WTC11 (cell line): Measurements from ENCODE around the gene DMXL1. TPM values are rescaled to one million over a fixed set of nuclear protein-coding genes. Genes with fewer than 3 reads are reported as not detected.

Source experiments
- ATAC-seq: fragments of 200-7000 bp; cut with Tn5 transposase; 2 replicates; pipeline ENCODE4 v1.10.0; 2021; ENCODE audit warnings: mild to moderate bottlenecking, moderate library complexity
- CTCF ChIA-PET: fragments of 300-600 bp; sonication (Branson Sonifier 250); formaldehyde crosslinking; loops from one replicate; lab custom pipeline; 2021; ENCODE audit warnings: antibody characterized with exemption; lab: Charles Lee
- POLR2A ChIA-PET: fragments of 350-600 bp; sonication (Branson Sonifier 250); formaldehyde crosslinking; loops from one replicate; lab custom pipeline; 2021; ENCODE audit warnings: antibody characterized with exemption; lab: Charles Lee
- DNase-seq: peaks from one replicate; pipeline ENCODE4 v3.0.0; 2021; ENCODE audit warnings: low spot score
- H3K27ac Mint-ChIP-seq: 2 replicates; pipeline ENCODE4 v1.8.0; 2021; ENCODE audit warnings: mixed read lengths
- H3K27me3 Mint-ChIP-seq: 2 replicates; pipeline ENCODE4 v1.8.0; 2021; ENCODE audit warnings: low read depth, mild to moderate bottlenecking, moderate library complexity, mixed read lengths
- H3K36me3 Mint-ChIP-seq: 2 replicates; pipeline ENCODE4 v1.8.0; 2021; ENCODE audit warnings: mixed read lengths
- H3K4me1 Mint-ChIP-seq: 2 replicates; pipeline ENCODE4 v1.8.0; 2022; ENCODE audit warnings: mixed read lengths
- H3K4me3 Mint-ChIP-seq: 2 replicates; pipeline ENCODE4 v1.8.0; 2021; ENCODE audit warnings: mild to moderate bottlenecking, moderate library complexity, mixed read lengths
- H3K9me3 Mint-ChIP-seq: 2 replicates; pipeline ENCODE4 v1.8.0; 2021; ENCODE audit warnings: mixed read lengths
- ARID4B ChIP-seq: sonication (generic); formaldehyde crosslinking; IDR thresholded peaks from 2 replicates; pipeline ENCODE4 v1.8.0; 2023; ENCODE audit warnings: missing genetic modification reagents, mild to moderate bottlenecking, borderline replicate concordance
- ATF6 ChIP-seq: sonication (generic); formaldehyde crosslinking; IDR thresholded peaks from 2 replicates; pipeline ENCODE4 v1.8.1; 2023; ENCODE audit warnings: mild to moderate bottlenecking, missing genetic modification reagents
- E2F5 ChIP-seq: sonication (generic); formaldehyde crosslinking; IDR thresholded peaks from 2 replicates; pipeline ENCODE4 v1.8.1; 2022; ENCODE audit warnings: mild to moderate bottlenecking, moderate library complexity, missing genetic modification reagents
- TEAD1 ChIP-seq: sonication (generic); formaldehyde crosslinking; IDR thresholded peaks from 2 replicates; pipeline ENCODE4 v1.8.0; 2022; ENCODE audit warnings: mild to moderate bottlenecking, missing genetic modification reagents
- ZNF121 ChIP-seq: sonication (generic); formaldehyde crosslinking; IDR thresholded peaks from 2 replicates; pipeline ENCODE4 v1.8.0; 2023; ENCODE audit warnings: missing genetic modification reagents
- ZNF138 ChIP-seq: sonication (generic); formaldehyde crosslinking; conservative IDR thresholded peaks from 2 replicates; pipeline ENCODE4 v1.8.1; 2022; ENCODE audit warnings: mild to moderate bottlenecking, moderate library complexity, missing genetic modification reagents
- ZNF317 ChIP-seq: sonication (generic); formaldehyde crosslinking; IDR thresholded peaks from 2 replicates; pipeline ENCODE4 v1.8.1; 2023; ENCODE audit warnings: low read depth, mild to moderate bottlenecking, moderate library complexity, missing genetic modification reagents, borderline replicate concordance
- ZNF671 ChIP-seq: fragments of 250-450 bp; sonication (Bioruptor Pico); IDR thresholded peaks from 2 replicates; pipeline ENCODE4 v1.8.0; 2021; ENCODE audit warnings: mild to moderate bottlenecking
- total RNA-seq: library from RNA; stranded (reverse); gene quantifications from 3 replicates; pipeline ENCODE4 v1.2.3, GENCODE V29; 2021
- TF ChIP-seq, protein P1 (sequence below): sonication (generic); formaldehyde crosslinking; IDR thresholded peaks from 2 replicates; pipeline ENCODE4 v1.8.0; 2023; ENCODE audit warnings: missing genetic modification reagents
- TF ChIP-seq, protein P2 (sequence below): sonication (generic); formaldehyde crosslinking; IDR thresholded peaks from 2 replicates; pipeline ENCODE4 v1.8.1; 2022; ENCODE audit warnings: low read depth, mild to moderate bottlenecking, moderate library complexity, missing genetic modification reagents, borderline replicate concordance
- TF ChIP-seq, protein P3 (sequence below): sonication (generic); formaldehyde crosslinking; IDR thresholded peaks from 2 replicates; pipeline ENCODE4 v1.8.0; 2022; ENCODE audit warnings: mild to moderate bottlenecking, missing genetic modification reagents

The DMXL1 gene
- total RNA-seq, 1 experiment from 2014 or later, result 43.7 TPM

GRCh38 chr5:119077444-119077843, 6.6 kb downstream of the DMXL1 start:
- DNase-seq (no peak), ATAC-seq (no peak)
- H3K4me3 Mint-ChIP-seq, result no peak overlapping the region
- H3K27me3 Mint-ChIP-seq, result no peaks in the 10 kb centered on the region
- ChIA-PET POLR2A (interaction anchor here (0.7 kb wide), 1 partner anchor 46 kb away, joined by 3 read pairs; no protein-coding TSS in a partner anchor), CTCF (no interaction called here)
- H3K4me1 Mint-ChIP-seq, result peaks cover 69% of the 10 kb centered on the region
- H3K9me3 Mint-ChIP-seq, result no peaks in the 10 kb centered on the region
- TF ChIP-seq, protein P1, sequence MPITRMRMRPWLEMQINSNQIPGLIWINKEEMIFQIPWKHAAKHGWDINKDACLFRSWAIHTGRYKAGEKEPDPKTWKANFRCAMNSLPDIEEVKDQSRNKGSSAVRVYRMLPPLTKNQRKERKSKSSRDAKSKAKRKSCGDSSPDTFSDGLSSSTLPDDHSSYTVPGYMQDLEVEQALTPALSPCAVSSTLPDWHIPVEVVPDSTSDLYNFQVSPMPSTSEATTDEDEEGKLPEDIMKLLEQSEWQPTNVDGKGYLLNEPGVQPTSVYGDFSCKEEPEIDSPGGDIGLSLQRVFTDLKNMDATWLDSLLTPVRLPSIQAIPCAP (CRISPR knock-in tag), result no peak
- no peak for TF ChIP-seq ZNF138 (CRISPR knock-in tag)
- no peaks in the 10 kb centered on the region for H3K36me3 Mint-ChIP-seq
- H3K27ac Mint-ChIP-seq, result no peak overlapping the region

DNA sequence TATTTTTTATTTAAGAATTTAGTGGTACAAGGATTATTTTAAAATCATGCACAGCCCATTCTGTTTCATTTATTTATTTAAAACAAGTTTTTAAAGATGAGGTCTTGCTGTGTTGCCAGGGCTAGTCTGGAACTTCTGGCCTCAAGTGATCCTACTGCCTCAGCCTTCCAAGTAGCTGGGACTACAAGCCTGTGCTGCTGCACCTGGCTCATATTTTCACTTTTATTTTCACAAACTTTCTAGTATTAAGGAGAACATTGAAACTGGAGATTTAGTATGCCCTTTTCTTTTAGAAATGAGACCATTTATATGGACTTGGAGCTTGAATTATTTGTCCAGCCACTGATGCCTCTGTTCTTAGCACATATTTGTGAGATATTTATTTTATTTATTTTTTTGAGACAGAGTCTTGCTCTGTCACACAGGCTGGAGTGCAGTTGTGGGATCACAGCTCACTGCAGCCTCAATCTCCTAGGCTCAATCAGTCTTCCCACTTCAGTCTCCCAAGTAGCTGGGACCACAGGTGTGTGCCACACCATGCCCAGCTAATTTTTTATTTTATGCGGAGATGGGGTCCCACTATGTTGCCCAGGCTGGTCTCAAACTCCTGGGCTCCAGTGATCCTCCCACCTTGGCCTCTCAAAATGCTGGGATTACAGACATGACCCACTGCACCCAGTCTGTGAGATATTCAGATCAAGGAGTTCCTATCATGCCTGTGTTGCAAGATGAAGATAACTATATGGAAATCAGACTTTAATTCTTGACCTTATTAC, 7.4 kb downstream of the DMXL1 start:
- ATAC-seq, result no peak
- H3K27me3 Mint-ChIP-seq, result no peaks in the 10 kb centered on the region
- peaks cover 3% of the 10 kb centered on the region for H3K36me3 Mint-ChIP-seq
- ChIA-PET POLR2A (no interaction called here), CTCF (interaction anchor here (1.0 to 1.4 kb wide), 3 partner anchors 90 to 392 kb away, joined by 3 to 4 read pairs (median 3); partner anchors contain the start of gene DTWD2)
- no peaks in the 10 kb centered on the region for H3K9me3 Mint-ChIP-seq
- TF ChIP-seq, protein P2, sequence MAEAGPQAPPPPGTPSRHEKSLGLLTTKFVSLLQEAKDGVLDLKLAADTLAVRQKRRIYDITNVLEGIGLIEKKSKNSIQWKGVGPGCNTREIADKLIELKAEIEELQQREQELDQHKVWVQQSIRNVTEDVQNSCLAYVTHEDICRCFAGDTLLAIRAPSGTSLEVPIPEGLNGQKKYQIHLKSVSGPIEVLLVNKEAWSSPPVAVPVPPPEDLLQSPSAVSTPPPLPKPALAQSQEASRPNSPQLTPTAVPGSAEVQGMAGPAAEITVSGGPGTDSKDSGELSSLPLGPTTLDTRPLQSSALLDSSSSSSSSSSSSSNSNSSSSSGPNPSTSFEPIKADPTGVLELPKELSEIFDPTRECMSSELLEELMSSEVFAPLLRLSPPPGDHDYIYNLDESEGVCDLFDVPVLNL, result no peak
- peak; percentile 95 for TF ChIP-seq ZNF121 (CRISPR knock-in tag)
- H3K4me3 Mint-ChIP-seq, result 0 out of 2 replicates have a peak overlapping the region, but pooled peaks have one; percentile 12
- peak overlapping the region; percentile 98 for H3K27ac Mint-ChIP-seq
- DNase-seq, result no peak
- H3K4me1 Mint-ChIP-seq, result peaks cover 64% of the 10 kb centered on the region

DNA sequence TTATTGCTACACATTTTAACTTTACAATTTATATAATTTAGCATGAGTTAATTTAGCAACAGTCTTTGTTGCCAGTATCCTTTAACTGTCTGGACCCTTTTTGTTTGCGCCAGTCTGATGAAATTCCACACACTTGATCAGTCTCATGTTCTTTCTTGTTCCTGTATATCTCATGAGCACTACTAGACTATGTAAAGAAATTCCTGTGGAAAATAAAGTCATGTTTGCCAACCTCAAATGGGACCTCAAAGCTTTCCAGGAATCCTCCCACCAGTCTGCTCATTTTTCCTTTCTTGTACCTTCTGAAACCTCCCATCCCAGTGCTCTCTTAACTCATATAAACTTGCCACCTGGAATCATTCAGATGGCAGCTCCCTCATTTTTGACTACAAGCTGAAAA, 8.0 kb downstream of the DMXL1 start:
- H3K4me3 Mint-ChIP-seq, result peak overlapping the region; percentile 42
- POLR2A ChIA-PET, result interaction anchor here (0.6 to 3.6 kb wide), 2 partner anchors 8 to 12 kb away, joined by 5 to 31 read pairs; partner anchors contain the start of gene DMXL1
- no peaks in the 10 kb centered on the region for H3K27me3 Mint-ChIP-seq
- H3K9me3 Mint-ChIP-seq, result no peaks in the 10 kb centered on the region
- no peak for DNase-seq
- CTCF ChIA-PET, result interaction anchor here (1.0 to 1.6 kb wide), 5 partner anchors 8 to 391 kb away, joined by 3 to 5 read pairs (median 3); partner anchors contain the start of genes DMXL1 and DTWD2
- peaks cover 3% of the 10 kb centered on the region for H3K36me3 Mint-ChIP-seq
- H3K4me1 Mint-ChIP-seq, result peaks cover 60% of the 10 kb centered on the region
- H3K27ac Mint-ChIP-seq, result peak overlapping the region; percentile 98
- no peak for ATAC-seq
- TF ChIP-seq, protein P3, sequence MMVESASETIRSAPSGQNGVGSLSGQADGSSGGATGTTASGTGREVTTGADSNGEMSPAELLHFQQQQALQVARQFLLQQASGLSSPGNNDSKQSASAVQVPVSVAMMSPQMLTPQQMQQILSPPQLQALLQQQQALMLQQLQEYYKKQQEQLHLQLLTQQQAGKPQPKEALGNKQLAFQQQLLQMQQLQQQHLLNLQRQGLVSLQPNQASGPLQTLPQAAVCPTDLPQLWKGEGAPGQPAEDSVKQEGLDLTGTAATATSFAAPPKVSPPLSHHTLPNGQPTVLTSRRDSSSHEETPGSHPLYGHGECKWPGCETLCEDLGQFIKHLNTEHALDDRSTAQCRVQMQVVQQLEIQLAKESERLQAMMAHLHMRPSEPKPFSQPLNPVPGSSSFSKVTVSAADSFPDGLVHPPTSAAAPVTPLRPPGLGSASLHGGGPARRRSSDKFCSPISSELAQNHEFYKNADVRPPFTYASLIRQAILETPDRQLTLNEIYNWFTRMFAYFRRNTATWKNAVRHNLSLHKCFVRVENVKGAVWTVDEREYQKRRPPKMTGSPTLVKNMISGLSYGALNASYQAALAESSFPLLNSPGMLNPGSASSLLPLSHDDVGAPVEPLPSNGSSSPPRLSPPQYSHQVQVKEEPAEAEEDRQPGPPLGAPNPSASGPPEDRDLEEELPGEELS (CRISPR knock-in tag), result no peak
- no peak for TF ChIP-seq ATF6
- TF ChIP-seq ZNF317 (CRISPR knock-in tag), result no peak
- TF ChIP-seq TEAD1 (CRISPR knock-in tag), result no peak
- no peak for TF ChIP-seq ZNF671 (CRISPR knock-in tag)
- no peak for TF ChIP-seq ARID4B (CRISPR knock-in tag)
- no peak for TF ChIP-seq E2F5
- no peak for TF ChIP-seq ZNF121 (CRISPR knock-in tag)
